ENCODE data around the gene APBB1. TPM values are rescaled to one million over a fixed set of nuclear protein-coding genes. Genes with fewer than 3 reads are reported as not detected.

APBB1 gene
- total RNA-seq, 1 experiment from 2014 or later: 0.90 TPM

DNA sequence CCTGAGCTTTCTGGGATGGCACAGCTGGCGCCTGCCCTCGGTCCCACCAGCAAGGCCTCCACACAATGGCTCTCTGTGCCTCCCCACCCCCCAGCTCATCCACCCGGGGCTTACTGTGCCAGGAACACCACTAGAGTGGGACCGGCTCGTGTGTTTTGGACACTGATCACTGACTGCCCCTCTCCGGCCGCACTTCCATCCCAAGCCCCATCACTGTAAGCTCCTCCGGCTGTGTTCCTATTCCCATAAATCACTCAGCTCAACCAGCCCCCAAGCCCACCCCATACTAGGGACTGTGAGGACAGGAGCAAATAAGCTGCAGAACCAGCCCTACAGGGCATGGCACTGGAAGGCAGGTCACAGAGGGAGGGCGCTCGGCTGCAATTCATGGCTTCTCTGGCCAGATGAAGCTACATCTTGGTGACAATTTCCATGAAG is 7.3 kb downstream of the APBB1 start:
- H3K9me2 ChIP-seq (ENCODE audit: insufficient read depth): no peaks in the 10 kb centered on the region
- no TSS peak for BruUV-seq (replicated peaks)
- H3K4me2 ChIP-seq: no peak overlapping the region
- no peak for DNase-seq
- no peaks in the 10 kb centered on the region for H3K36me3 ChIP-seq (ENCODE audit: low read depth)
- TF ChIP-seq EZH2 (IDR thresholded peaks at IDR 0.05; ENCODE audit: low read depth): no peak
- TF ChIP-seq, protein P1, sequence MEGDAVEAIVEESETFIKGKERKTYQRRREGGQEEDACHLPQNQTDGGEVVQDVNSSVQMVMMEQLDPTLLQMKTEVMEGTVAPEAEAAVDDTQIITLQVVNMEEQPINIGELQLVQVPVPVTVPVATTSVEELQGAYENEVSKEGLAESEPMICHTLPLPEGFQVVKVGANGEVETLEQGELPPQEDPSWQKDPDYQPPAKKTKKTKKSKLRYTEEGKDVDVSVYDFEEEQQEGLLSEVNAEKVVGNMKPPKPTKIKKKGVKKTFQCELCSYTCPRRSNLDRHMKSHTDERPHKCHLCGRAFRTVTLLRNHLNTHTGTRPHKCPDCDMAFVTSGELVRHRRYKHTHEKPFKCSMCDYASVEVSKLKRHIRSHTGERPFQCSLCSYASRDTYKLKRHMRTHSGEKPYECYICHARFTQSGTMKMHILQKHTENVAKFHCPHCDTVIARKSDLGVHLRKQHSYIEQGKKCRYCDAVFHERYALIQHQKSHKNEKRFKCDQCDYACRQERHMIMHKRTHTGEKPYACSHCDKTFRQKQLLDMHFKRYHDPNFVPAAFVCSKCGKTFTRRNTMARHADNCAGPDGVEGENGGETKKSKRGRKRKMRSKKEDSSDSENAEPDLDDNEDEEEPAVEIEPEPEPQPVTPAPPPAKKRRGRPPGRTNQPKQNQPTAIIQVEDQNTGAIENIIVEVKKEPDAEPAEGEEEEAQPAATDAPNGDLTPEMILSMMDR (conservative IDR thresholded peaks at IDR 0.05): no peak
- H4K20me1 ChIP-seq (ENCODE audit: insufficient read depth): no peaks in the 10 kb centered on the region
- H3K9me3 ChIP-seq (ENCODE audit: insufficient read depth, low read depth): no peaks in the 10 kb centered on the region
- intact Hi-C loops (cut with micrococcal nuclease; ENCODE audit: unreplicated experiment): no loop called here
- H3K27ac ChIP-seq: no peak overlapping the region
- no peaks in the 10 kb centered on the region for H3K79me2 ChIP-seq (ENCODE audit: low read depth)
- no peaks in the 10 kb centered on the region for H3F3A ChIP-seq (ENCODE audit: insufficient read depth, low read depth)
- no peak overlapping the region for H3K4me3 ChIP-seq
- H3K27me3 ChIP-seq (ENCODE audit: insufficient read depth, low read depth): no peaks in the 10 kb centered on the region; the same call in 1 of the 2 replicates
- H3K4me1 ChIP-seq (replicated peaks; ENCODE audit: insufficient read depth): no peaks in the 10 kb centered on the region
- CTCF ChIA-PET: no interaction called here
- POLR2A ChIA-PET (ENCODE audit: unreplicated experiment): interaction anchor here (0.6 kb wide), 1 partner anchor 32 kb away, joined by 9 read pairs; no protein-coding TSS in a partner anchor
- H2AFZ ChIP-seq: no peak overlapping the region

GRCh38 chr11:6410695-6411430 is 8.0 kb downstream of the APBB1 start:
- H3K4me1 ChIP-seq (replicated peaks; ENCODE audit: insufficient read depth): no peaks in the 10 kb centered on the region
- no peaks in the 10 kb centered on the region for H4K20me1 ChIP-seq (ENCODE audit: insufficient read depth)
- no TSS peak for BruUV-seq (replicated peaks)
- no peaks in the 10 kb centered on the region for H3F3A ChIP-seq (ENCODE audit: insufficient read depth, low read depth)
- no peaks in the 10 kb centered on the region for H3K9me2 ChIP-seq (ENCODE audit: insufficient read depth)
- no peak overlapping the region for H3K4me2 ChIP-seq
- no peaks in the 10 kb centered on the region for H3K9me3 ChIP-seq (ENCODE audit: insufficient read depth, low read depth)
- H3K4me3 ChIP-seq: no peak overlapping the region
- H3K27ac ChIP-seq: no peak overlapping the region
- DNase-seq: no peak
- H2AFZ ChIP-seq: no peak overlapping the region
- intact Hi-C loops (cut with micrococcal nuclease; ENCODE audit: unreplicated experiment): no loop called here
- no peaks in the 10 kb centered on the region; the same call in 1 of the 2 replicates for H3K27me3 ChIP-seq (ENCODE audit: insufficient read depth, low read depth)
- ChIA-PET POLR2A (ENCODE audit: unreplicated experiment) (no interaction called here), CTCF (no interaction called here)
- no peaks in the 10 kb centered on the region for H3K79me2 ChIP-seq (ENCODE audit: low read depth)
- no peaks in the 10 kb centered on the region for H3K36me3 ChIP-seq (ENCODE audit: low read depth)
- no peak for TF ChIP-seq EZH2 (IDR thresholded peaks at IDR 0.05; ENCODE audit: low read depth)
- TF ChIP-seq, protein P1 (conservative IDR thresholded peaks at IDR 0.05): no peak

GRCh38 chr11:6406370-6406769 is 12.5 kb downstream of the APBB1 start:
- CTCF ChIA-PET: no interaction called here
- TF ChIP-seq EZH2 (IDR thresholded peaks at IDR 0.05; ENCODE audit: low read depth): no peak
- TF ChIP-seq, protein P1 (conservative IDR thresholded peaks at IDR 0.05): no peak

More at GRCh38 chr11:6406370-6406769, 12.5 kb downstream of the APBB1 start:
- Histone ChIP-seq H3K9me3 (ENCODE audit: insufficient read depth, low read depth) (no peaks in the 10 kb centered on the region), H3K27me3 (ENCODE audit: insufficient read depth, low read depth) (no peaks in the 10 kb centered on the region), H3K36me3 (ENCODE audit: low read depth) (no peaks in the 10 kb centered on the region), H3K27ac (no peak overlapping the region), H3K9me2 (ENCODE audit: insufficient read depth) (no peaks in the 10 kb centered on the region), H3K79me2 (ENCODE audit: low read depth) (no peaks in the 10 kb centered on the region), H3K4me1 (replicated peaks; ENCODE audit: insufficient read depth) (no peaks in the 10 kb centered on the region), H3K4me3 (no peak overlapping the region), H2AFZ (no peak overlapping the region), H3F3A (ENCODE audit: insufficient read depth, low read depth) (no peaks in the 10 kb centered on the region), H4K20me1 (ENCODE audit: insufficient read depth) (no peaks in the 10 kb centered on the region), H3K4me2 (no peak overlapping the region)
- no peak for DNase-seq
- no TSS peak for BruUV-seq (replicated peaks)
- intact Hi-C loops (cut with micrococcal nuclease; ENCODE audit: unreplicated experiment): no loop called here
- POLR2A ChIA-PET (ENCODE audit: unreplicated experiment): no interaction called here
